SK-N-SH (cell line): ENCODE results near the gene ASCC2. TPM values are rescaled to one million over a fixed set of nuclear protein-coding genes. Genes with fewer than 3 reads are reported as not detected.
A peak's percentile ranks its signal among the peaks of the same experiment; 100 is the strongest.

Experiments
- CTCF ChIA-PET: fragments of 300-600, 350-600 bp; formaldehyde crosslinking; extraction: SDS; loops from one replicate; lab custom pipeline; 2021; lab: Yijun Ruan, JAX
- POLR2A ChIA-PET: fragments of 350-600 bp; sonication (Branson Sonifier 250); formaldehyde crosslinking; extraction: SDS; loops from one replicate; lab custom pipeline; 2020; ENCODE audit warnings: antibody characterized with exemption, inconsistent platforms; lab: Yijun Ruan, JAX
- DNase-seq: peaks from one replicate; pipeline ENCODE4 v3.0.0; 2012
- H2AFZ ChIP-seq: fragments of 200-600 bp; sonication (generic); 2 replicates; pipeline ENCODE4 v1.8.1; 2016; ENCODE audit warnings: antibody characterized with exemption, mild to moderate bottlenecking, low read depth
- H3F3A ChIP-seq: fragments of 200-600 bp; sonication (generic); replicated peaks from 2 replicates; pipeline ENCODE3; 2016; ENCODE audit warnings: antibody characterized with exemption, mild to moderate bottlenecking; ENCODE audit not compliant: insufficient read depth
- H3K27ac ChIP-seq, 2 experiments: fragments of 200-500 bp in 1 of 2; fragments of 200-600 bp in 1 of 2; sonication (Bioruptor generic) in 1 of 2; sonication (generic), shearing (Covaris generic) in 1 of 2; 2 replicates each; pipeline versions ENCODE4 v1.5.1 to v1.6.1; 2014 to 2016; ENCODE audit warnings: low read depth in 2 of 2, inconsistent platforms in 1 of 2, low read length in 1 of 2, mild to moderate bottlenecking in 1 of 2, mixed read lengths in 1 of 2
- H3K27me3 ChIP-seq: fragments of 200-600 bp; sonication (generic), shearing (Covaris generic); 2 replicates; pipeline ENCODE4 v1.6.1; 2016; ENCODE audit warnings: mixed run types; ENCODE audit not compliant: insufficient read depth
- H3K36me3 ChIP-seq, 2 experiments: fragments of 200-500 bp in 1 of 2; fragments of 200-600 bp in 1 of 2; sonication (Bioruptor generic) in 1 of 2; sonication (generic) in 1 of 2; replicated peaks in 1 of 2; 2 replicates each; pipeline versions ENCODE3 to v1.5.1; 2014 to 2016; ENCODE audit warnings: low read length in 1 of 2, mild to moderate bottlenecking in 1 of 2; ENCODE audit not compliant: insufficient read depth in 2 of 2, control insufficient read depth in 1 of 2
- H3K4me1 ChIP-seq, 2 experiments: fragments of 200-500 bp in 1 of 2; fragments of 200-600 bp in 1 of 2; sonication (Bioruptor generic) in 1 of 2; sonication (generic), shearing (Covaris generic) in 1 of 2; 2 replicates each; pipeline versions ENCODE4 v1.5.1 to v1.6.1; 2014 to 2016; ENCODE audit warnings: low read depth in 1 of 2, low read length in 1 of 2, mixed run types in 1 of 2; ENCODE audit not compliant: insufficient read depth in 2 of 2, control insufficient read depth in 1 of 2
- H3K4me2 ChIP-seq: fragments of 200-600 bp; sonication (generic), shearing (Covaris generic); 2 replicates; pipeline ENCODE4 v1.6.1; 2017; ENCODE audit warnings: mixed run types
- H3K4me3 ChIP-seq, 2 experiments: fragments of 200-500 bp in 1 of 2; fragments of 200-600 bp in 1 of 2; sonication (Bioruptor generic) in 1 of 2; sonication (generic), shearing (Covaris generic) in 1 of 2; 2 replicates each; pipeline versions ENCODE4 v1.5.1 to v1.8.1; 2014 to 2016; ENCODE audit warnings: low read depth in 2 of 2, inconsistent platforms in 1 of 2, low read length in 1 of 2, mild to moderate bottlenecking in 1 of 2, mixed read lengths in 1 of 2, moderate library complexity in 1 of 2
- H3K79me2 ChIP-seq: fragments of 200-600 bp; sonication (generic); 2 replicates; pipeline ENCODE4 v1.8.1; 2017; ENCODE audit warnings: mild to moderate bottlenecking; ENCODE audit not compliant: insufficient read depth
- H3K9ac ChIP-seq: fragments of 200-600 bp; sonication (generic); 2 replicates; pipeline ENCODE4 v1.6.1; 2017; ENCODE audit warnings: mixed run types
- H3K9me2 ChIP-seq: fragments of 200-600 bp; sonication (generic); 2 replicates; pipeline ENCODE4 v1.6.1; 2017; ENCODE audit warnings: mixed run types
- H3K9me3 ChIP-seq: fragments of 200-600 bp; sonication (generic); 2 replicates; pipeline ENCODE4 v1.6.1; 2017; ENCODE audit warnings: mixed run types, mild to moderate bottlenecking, moderate library complexity
- H4K20me1 ChIP-seq: fragments of 200-600 bp; sonication (generic); 2 replicates; pipeline ENCODE4 v1.6.1; 2017; ENCODE audit warnings: mild to moderate bottlenecking, mixed run types; ENCODE audit not compliant: insufficient read depth
- CHD2 ChIP-seq: fragments of 150-350 bp; IDR thresholded peaks from 2 replicates; pipeline ENCODE4 v1.6.1; 2018; ENCODE audit warnings: low read length; ENCODE audit not compliant: partially characterized antibody
- FOSL2 ChIP-seq: IDR thresholded peaks from 2 replicates; pipeline ENCODE4 v1.4.0; 2012; ENCODE audit warnings: low read depth, mild to moderate bottlenecking, moderate library complexity, borderline replicate concordance
- GATA2 ChIP-seq: sonication (generic); formaldehyde crosslinking; IDR thresholded peaks from 2 replicates; pipeline ENCODE4 v1.5.0; 2020; ENCODE audit warnings: mild to moderate bottlenecking, missing genetic modification reagents
- JUND ChIP-seq: IDR thresholded peaks from 2 replicates; pipeline ENCODE4 v1.4.0; 2012
- MEF2A ChIP-seq: IDR thresholded peaks from 2 replicates; pipeline ENCODE4 v1.4.0; 2012; ENCODE audit warnings: low read depth, borderline replicate concordance
- NRF1 ChIP-seq: IDR thresholded peaks from 2 replicates; pipeline ENCODE4 v1.6.1; 2012; ENCODE audit warnings: low read depth, mild to moderate bottlenecking, low read length
- POLR2AphosphoS5 ChIP-seq: IDR thresholded peaks from 2 replicates; pipeline ENCODE4 v1.6.1; 2012; ENCODE audit warnings: low read depth, low read length
- RAD21 ChIP-seq: IDR thresholded peaks from 2 replicates; pipeline ENCODE4 v1.6.1; 2012; ENCODE audit warnings: mild to moderate bottlenecking, low read length
- SMC3 ChIP-seq: IDR thresholded peaks from 2 replicates; pipeline ENCODE4 v1.6.1; 2012; ENCODE audit warnings: low read depth, low read length, improper control_type of control experiment
- TAF1 ChIP-seq: IDR thresholded peaks from 2 replicates; pipeline ENCODE4 v1.6.1; 2012; ENCODE audit warnings: low read depth, mild to moderate bottlenecking, low read length, moderate library complexity, borderline replicate concordance
- YY1 ChIP-seq: IDR thresholded peaks from 2 replicates; pipeline ENCODE4 v1.4.0; 2012; ENCODE audit warnings: low read depth, mild to moderate bottlenecking
- WGBS: methylation state at CpG from one replicate; pipeline ENCODE4 v1.1.6; 2017; ENCODE audit warnings: low lambda C conversion rate; 5-methylcytosine and 5-hydroxymethylcytosine counted together
- polyA plus RNA-seq, 3 experiments: library from polyadenylated mRNA; depleted of rRNA; stranded (reverse); fragments of >200 nt; gene quantifications; 2 replicates each; pipeline ENCODE4 v1.2.3, GENCODE V29; 2012
- TF ChIP-seq, protein P1 (sequence below): fragments of 200-600 bp; sonication (generic); IDR thresholded peaks from 2 replicates; pipeline ENCODE4 v1.6.1; 2017; ENCODE audit warnings: antibody characterized with exemption, mild to moderate bottlenecking, moderate library complexity
- TF ChIP-seq, protein P2 (sequence below): IDR thresholded peaks from 2 replicates; pipeline ENCODE4 v1.4.0; 2012; ENCODE audit warnings: low read depth
- TF ChIP-seq, protein P3 (sequence below): IDR thresholded peaks from 2 replicates; pipeline ENCODE4 v1.4.0; 2012; ENCODE audit warnings: low read depth, borderline replicate concordance

Gene ASCC2
- polyA plus RNA-seq, 1 of the 3 experiments (the other 2 are of a cell fraction): 82.0 TPM

DNA sequence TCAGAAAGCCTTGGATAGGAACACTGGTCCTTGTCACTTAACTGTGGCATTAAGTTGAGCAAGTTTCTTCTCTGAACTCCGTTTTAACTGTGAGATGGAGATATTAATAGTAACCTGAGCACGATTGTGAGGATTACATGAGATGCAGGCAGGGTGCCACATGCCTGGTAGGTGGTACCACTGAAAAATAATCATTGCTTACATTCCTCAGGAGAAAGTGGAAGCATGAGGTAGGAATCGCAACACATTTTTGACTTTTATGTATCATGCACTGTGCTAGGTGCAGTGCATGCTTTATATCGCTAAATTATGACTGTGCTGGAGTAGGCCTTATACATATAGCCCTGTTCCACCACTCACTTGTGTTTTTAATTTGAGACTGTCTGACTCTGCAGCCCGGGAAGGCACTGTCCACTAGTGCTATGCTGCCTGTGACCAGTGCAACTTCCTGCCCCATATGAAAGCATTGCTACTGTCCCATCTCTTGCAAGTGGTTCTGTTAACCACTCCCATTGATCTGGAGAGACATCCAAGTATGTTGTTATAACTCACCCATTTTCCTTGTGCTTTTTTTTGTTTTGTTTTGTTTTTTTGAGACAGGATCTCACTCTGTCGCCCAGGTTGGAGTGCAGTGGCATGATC, 69.9 kb downstream of the ASCC2 start (continued):
- TF ChIP-seq, protein P1, sequence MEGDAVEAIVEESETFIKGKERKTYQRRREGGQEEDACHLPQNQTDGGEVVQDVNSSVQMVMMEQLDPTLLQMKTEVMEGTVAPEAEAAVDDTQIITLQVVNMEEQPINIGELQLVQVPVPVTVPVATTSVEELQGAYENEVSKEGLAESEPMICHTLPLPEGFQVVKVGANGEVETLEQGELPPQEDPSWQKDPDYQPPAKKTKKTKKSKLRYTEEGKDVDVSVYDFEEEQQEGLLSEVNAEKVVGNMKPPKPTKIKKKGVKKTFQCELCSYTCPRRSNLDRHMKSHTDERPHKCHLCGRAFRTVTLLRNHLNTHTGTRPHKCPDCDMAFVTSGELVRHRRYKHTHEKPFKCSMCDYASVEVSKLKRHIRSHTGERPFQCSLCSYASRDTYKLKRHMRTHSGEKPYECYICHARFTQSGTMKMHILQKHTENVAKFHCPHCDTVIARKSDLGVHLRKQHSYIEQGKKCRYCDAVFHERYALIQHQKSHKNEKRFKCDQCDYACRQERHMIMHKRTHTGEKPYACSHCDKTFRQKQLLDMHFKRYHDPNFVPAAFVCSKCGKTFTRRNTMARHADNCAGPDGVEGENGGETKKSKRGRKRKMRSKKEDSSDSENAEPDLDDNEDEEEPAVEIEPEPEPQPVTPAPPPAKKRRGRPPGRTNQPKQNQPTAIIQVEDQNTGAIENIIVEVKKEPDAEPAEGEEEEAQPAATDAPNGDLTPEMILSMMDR: no peak
- TF ChIP-seq, protein P2, sequence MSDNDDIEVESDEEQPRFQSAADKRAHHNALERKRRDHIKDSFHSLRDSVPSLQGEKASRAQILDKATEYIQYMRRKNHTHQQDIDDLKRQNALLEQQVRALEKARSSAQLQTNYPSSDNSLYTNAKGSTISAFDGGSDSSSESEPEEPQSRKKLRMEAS: no peak
- no peak for TF ChIP-seq FOSL2
- TF ChIP-seq RAD21: no peak
- no peak for TF ChIP-seq JUND
- no peak for TF ChIP-seq YY1
- no peak for TF ChIP-seq SMC3
- TF ChIP-seq, all 33 proteins: peak for 0

DNA sequence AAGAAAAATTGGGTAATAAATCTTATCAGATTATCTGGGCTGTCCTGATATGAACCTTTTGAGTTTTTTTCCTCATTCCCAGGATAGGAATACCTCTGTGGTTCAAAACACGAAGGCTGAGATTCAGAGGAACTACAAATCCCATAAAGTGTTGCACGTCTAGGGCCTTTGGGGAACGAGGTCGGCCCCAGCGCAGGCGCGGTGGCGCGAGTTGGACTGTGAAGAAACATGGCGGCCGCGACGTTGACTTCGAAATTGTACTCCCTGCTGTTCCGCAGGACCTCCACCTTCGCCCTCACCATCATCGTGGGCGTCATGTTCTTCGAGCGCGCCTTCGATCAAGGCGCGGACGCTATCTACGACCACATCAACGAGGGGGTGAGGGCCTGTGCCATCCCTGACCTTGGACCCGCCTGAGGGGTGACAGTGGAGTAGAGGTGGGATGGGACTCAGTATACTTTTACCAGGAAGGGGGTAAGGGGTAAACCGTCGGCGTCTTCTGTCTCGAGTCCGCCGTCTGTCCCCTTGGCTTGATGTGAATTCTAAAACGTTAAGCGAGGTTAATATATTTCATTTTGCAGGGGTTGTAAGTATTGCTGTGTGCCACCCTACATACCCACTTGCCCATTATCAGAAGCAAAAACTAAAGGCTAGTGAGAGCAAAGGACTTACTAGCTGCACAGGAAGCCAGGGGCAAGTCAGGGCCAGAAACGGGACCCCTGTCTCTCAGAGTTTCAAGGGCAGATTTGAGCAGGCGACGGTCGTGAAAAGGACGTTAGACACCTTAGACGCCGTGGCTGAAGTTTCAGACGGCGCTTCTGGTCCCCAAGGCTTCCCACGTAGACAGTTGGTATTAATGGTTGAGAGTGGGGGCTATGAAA, 70.7 kb downstream of the ASCC2 start, which contains the start of gene UQCR10:
Gene UQCR10, plus strand, starts transcription at position 199 of the 881 bp plus-strand sequence. Its CDS starts 30 bp downstream, at position 229.
- Histone ChIP-seq H3K9me3 (no peaks in the 10 kb centered on the region), H3K36me3 (peaks cover 10 to 25% of the 10 kb centered on the region in 2 experiments), H3K9me2 (no peaks in the 10 kb centered on the region), H3F3A (peaks cover 5% of the 10 kb centered on the region), H3K27me3 (no peaks in the 10 kb centered on the region), H3K9ac (peak within 1 kb of the TSS; percentile 91), H4K20me1 (no peaks in the 10 kb centered on the region), H3K79me2 (peaks cover 47% of the 10 kb centered on the region), H3K4me3 (peak within 1 kb of the TSS; percentile 84 to 89), H3K4me2 (peak within 1 kb of the TSS; percentile 92), H3K4me1 (peaks cover 0 to 15% of the 10 kb centered on the region in 2 experiments; a peak in 2 of 4 replicates), H3K27ac (peak within 1 kb of the TSS; percentile 73 to 88), H2AFZ (peak within 1 kb of the TSS; percentile 80)
- ChIA-PET CTCF (interaction anchor here (1.2 to 1.3 kb wide), 2 partner anchors 25 to 52 kb away, joined by 3 to 4 read pairs; no protein-coding TSS in a partner anchor), POLR2A (interaction anchor here (0.7 to 1.2 kb wide), 5 partner anchors 14 to 78 kb away, joined by 3 to 4 read pairs (median 3); partner anchors contain the start of gene ASCC2)
- TF ChIP-seq, protein P3, sequence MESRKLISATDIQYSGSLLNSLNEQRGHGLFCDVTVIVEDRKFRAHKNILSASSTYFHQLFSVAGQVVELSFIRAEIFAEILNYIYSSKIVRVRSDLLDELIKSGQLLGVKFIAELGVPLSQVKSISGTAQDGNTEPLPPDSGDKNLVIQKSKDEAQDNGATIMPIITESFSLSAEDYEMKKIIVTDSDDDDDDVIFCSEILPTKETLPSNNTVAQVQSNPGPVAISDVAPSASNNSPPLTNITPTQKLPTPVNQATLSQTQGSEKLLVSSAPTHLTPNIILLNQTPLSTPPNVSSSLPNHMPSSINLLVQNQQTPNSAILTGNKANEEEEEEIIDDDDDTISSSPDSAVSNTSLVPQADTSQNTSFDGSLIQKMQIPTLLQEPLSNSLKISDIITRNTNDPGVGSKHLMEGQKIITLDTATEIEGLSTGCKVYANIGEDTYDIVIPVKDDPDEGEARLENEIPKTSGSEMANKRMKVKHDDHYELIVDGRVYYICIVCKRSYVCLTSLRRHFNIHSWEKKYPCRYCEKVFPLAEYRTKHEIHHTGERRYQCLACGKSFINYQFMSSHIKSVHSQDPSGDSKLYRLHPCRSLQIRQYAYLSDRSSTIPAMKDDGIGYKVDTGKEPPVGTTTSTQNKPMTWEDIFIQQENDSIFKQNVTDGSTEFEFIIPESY: no peak
- TF ChIP-seq NRF1: peak; percentile 92
- TF ChIP-seq POLR2AphosphoS5: peak; percentile 82
- peak; percentile 4 for TF ChIP-seq CHD2
- TF ChIP-seq GATA2 (CRISPR knock-in tag): no peak
- peak; percentile 95 for TF ChIP-seq YY1
- peak; percentile 91 for TF ChIP-seq TAF1
- no peak for TF ChIP-seq SMC3
- no peak for TF ChIP-seq MEF2A
- TF ChIP-seq, protein P2: 0 out of 2 replicates have a peak, but pooled peaks have one; percentile 7
- peak; percentile 90 for DNase-seq
- 4% methylated on average over 40 of the region's 46 CpGs for WGBS
